WTC11 (cell line): Measurements from ENCODE around the gene CACNA1E.

Experiments
- CBFB ChIP-seq: sonication (generic); formaldehyde crosslinking; IDR thresholded peaks from 2 replicates; pipeline ENCODE4 v1.8.1; 2022; ENCODE audit warnings: mild to moderate bottlenecking, low read depth, missing genetic modification reagents
- CTCF ChIP-seq: fragments of 200-600 bp; IDR thresholded peaks from 2 replicates; pipeline ENCODE4 v1.8.0; 2022; ENCODE audit warnings: antibody characterized with exemption
- E2F1 ChIP-seq: sonication (generic); formaldehyde crosslinking; IDR thresholded peaks from 2 replicates; pipeline ENCODE4 v1.8.0; 2022; ENCODE audit warnings: mild to moderate bottlenecking, missing genetic modification reagents
- E2F5 ChIP-seq: sonication (generic); formaldehyde crosslinking; IDR thresholded peaks from 2 replicates; pipeline ENCODE4 v1.8.1; 2022; ENCODE audit warnings: mild to moderate bottlenecking, moderate library complexity, missing genetic modification reagents
- FOXK1 ChIP-seq: sonication (generic); formaldehyde crosslinking; IDR thresholded peaks from 2 replicates; pipeline ENCODE4 v1.8.0; 2022; ENCODE audit warnings: mild to moderate bottlenecking, moderate library complexity, missing genetic modification reagents
- FOXP1 ChIP-seq: sonication (generic); formaldehyde crosslinking; IDR thresholded peaks from 2 replicates; pipeline ENCODE4 v1.8.0; 2022; ENCODE audit warnings: missing genetic modification reagents, mild to moderate bottlenecking, moderate library complexity, borderline replicate concordance
- KAT7 ChIP-seq: sonication (generic); formaldehyde crosslinking; IDR thresholded peaks from 2 replicates; pipeline ENCODE4 v1.8.1; 2023; ENCODE audit warnings: missing genetic modification reagents, mild to moderate bottlenecking, borderline replicate concordance
- NFE2L1 ChIP-seq: sonication (generic); formaldehyde crosslinking; IDR thresholded peaks from 2 replicates; pipeline ENCODE4 v1.8.1; 2023; ENCODE audit warnings: missing genetic modification reagents
- NR2C2 ChIP-seq: sonication (generic); formaldehyde crosslinking; IDR thresholded peaks from 2 replicates; pipeline ENCODE4 v1.8.0; 2022; ENCODE audit warnings: mild to moderate bottlenecking, missing genetic modification reagents
- TP53 ChIP-seq: sonication (generic); formaldehyde crosslinking; IDR thresholded peaks from 2 replicates; pipeline ENCODE4 v1.8.1; 2023; ENCODE audit warnings: mild to moderate bottlenecking, missing genetic modification reagents
- ZBTB43 ChIP-seq: sonication (generic); formaldehyde crosslinking; IDR thresholded peaks from 2 replicates; pipeline ENCODE4 v1.8.1; 2023; ENCODE audit warnings: mild to moderate bottlenecking, missing genetic modification reagents
- ZNF416 ChIP-seq: fragments of 250-450 bp; sonication (Bioruptor Pico); IDR thresholded peaks from 2 replicates; pipeline ENCODE4 v1.9.0; 2021; ENCODE audit warnings: mild to moderate bottlenecking, inconsistent platforms

- TF ChIP-seq ZNF416 (CRISPR knock-in tag) (no peak), CTCF (no peak), NFE2L1 (CRISPR knock-in tag) (no peak), CBFB (CRISPR knock-in tag) (no peak), FOXP1 (no peak), FOXK1 (CRISPR knock-in tag) (no peak), TP53 (CRISPR knock-in tag) (no peak), E2F1 (CRISPR knock-in tag) (no peak), NR2C2 (CRISPR knock-in tag) (no peak), E2F5 (CRISPR knock-in tag) (no peak), KAT7 (no peak), ZBTB43 (CRISPR knock-in tag) (no peak)
Measured at GRCh38 chr1:181803421-181803820, 320.1 kb downstream of the CACNA1E start.
